ENCODE data around the gene AGAP3.

Gene AGAP3

GRCh38 chr7:151110941-151111645, 24.8 kb downstream of the AGAP3 start:
- peak; percentile 54 for DNase-seq

- DNase-seq, result no peak
Measured at GRCh38 chr7:151113344-151114150, 27.3 kb downstream of the AGAP3 start.

GRCh38 chr7:151114151-151115090, 28.1 kb downstream of the AGAP3 start:
- DNase-seq, result no peak

DNA sequence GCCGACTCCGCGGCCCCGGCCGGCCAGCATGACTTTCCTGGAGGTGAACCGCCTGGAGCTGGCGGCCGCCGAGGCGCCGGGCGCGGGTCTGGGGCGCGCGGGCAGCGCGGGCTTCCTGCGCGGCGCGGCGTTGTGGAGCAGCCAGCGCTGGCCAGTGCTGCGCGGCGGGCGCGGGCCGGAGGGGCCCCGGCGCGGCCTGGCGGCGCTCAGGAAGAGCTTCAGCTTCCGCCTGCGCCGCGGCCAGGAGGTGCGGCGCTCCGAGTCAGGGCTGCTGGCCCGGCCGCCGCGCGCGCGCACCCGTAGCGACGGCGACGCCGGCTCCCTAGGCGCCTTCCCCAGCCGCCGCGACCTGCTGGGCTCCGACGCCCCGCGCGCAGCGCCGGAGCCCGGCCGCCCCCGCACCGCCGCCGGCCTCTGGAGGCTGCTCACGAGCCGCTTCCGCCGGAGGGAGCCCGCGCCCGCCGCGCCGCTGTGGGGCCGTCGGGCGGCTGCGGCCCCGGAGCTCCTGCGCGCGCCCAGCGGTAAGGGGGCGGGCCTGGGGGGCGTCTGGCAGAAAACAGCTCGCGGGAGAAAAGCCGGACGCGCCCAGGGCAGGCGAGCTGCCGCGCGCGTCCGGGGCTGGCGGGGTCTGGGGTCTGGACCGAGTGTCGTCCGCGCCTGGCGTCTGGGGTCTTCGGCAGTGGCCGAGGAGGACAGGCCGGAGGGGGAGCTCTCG, 29.0 kb downstream of the AGAP3 start:
- DNase-seq, result no peak

DNA sequence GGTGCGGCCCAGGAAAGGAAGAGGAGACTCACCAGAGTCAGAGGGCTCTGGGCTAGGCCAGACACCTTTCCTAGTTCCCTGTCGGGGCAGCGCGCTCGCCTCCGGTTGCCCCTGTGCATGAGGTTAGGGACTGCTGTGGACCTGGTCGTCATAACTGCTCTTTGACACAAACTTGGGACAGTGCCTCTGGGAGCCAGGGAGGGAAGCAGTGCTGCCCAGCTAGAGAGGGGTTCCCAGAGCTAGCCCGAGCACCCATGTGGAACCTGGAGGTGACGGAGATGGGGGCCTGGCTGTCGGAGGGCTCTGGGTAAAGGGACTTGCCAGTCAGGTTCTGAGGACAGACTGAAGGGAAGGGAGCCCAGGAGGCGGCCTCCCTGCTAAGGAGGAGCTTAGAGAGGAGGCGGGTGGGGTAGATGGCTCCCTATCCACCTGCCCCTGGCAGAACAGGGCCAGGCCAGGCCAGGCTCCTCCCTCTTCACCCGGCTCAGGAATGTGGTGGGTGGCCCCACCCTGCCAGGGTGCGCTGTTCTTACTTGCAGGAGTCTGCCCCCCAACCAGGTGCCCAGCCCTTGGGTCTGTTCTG, 29.7 kb downstream of the AGAP3 start:
- no peak for DNase-seq

DNA sequence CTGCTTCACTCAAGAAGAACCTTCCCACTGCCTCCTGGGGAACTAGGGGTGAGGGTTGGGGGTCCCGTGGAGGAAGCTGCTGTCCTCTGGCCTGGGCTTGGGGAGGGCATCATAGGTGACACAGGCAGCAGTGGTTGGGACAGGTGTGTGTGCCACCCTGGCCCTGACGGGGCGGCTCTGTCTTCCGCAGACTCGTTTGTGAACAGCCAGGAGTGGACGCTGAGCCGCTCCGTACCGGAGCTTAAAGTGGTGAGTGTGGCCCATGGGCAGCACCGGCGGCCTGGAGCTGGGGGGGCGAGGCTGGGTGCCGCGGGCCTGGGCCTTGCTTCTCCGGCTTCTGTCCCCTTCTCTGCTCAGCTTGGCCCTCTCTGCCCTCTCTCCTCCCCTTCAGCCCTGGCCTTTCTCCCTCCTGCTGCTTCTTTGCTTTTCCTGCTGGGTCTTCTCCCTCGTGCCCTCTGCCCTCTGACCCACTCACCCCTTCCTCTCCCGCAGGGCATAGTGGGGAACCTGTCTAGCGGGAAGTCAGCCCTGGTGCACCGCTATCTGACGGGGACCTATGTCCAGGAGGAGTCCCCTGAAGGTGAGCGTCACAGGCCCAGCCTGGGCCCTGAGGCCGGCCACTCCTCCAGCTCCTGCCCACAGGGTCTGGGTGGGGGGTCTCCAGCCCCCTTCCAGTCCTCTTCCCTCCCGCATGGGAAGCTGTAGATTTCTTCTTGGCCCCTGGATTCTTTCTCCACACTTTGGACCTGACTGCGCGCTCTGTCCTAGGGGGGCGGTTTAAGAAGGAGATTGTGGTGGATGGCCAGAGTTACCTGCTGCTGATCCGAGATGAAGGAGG, 30.5 kb downstream of the AGAP3 start:
- DNase-seq, result no peak

GRCh38 chr7:151117565-151117964, 31.3 kb downstream of the AGAP3 start:
- no peak for DNase-seq

DNA sequence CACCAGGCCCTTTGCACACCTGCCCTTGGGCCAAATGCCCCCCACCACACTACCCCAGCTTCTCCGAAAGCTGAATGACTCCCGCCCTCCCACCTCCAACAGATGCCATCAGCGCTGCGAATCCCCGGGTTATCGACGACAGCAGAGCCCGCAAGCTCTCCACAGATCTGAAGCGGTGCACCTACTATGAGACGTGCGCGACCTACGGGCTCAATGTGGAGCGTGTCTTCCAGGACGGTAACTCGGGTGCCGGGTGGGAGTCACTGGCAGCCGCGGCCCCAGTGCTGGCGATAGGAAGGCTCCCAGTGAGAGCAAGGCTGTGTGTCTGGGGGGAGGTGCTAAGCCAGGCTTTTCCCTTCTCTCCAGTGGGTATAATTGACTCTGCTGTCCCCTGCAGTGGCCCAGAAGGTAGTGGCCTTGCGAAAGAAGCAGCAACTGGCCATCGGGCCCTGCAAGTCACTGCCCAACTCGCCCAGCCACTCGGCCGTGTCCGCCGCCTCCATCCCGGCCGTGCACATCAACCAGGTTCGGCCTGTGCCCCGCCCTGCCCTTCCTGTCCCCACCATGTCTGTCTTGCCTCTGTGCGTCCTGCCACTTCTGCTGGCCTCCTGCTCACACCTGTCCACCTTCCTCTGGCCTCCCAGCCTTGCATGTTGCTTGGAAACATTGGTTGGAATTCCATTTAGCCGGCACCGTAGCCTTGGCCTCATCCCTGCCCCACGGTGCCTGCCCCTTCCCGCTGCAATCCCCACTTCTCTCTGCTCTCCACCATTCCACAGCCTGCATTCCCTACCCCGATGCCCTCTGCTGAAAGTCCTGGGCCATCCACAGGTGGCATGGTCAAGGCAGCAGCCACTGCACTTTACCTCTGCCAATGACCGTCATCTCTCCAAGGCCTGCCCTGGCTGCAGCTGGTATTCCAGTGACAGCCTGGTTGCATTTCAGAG, 32.1 kb downstream of the AGAP3 start:
- no peak for DNase-seq

- no peak for DNase-seq
Measured at GRCh38 chr7:151119055-151119415, 32.8 kb downstream of the AGAP3 start.

DNA sequence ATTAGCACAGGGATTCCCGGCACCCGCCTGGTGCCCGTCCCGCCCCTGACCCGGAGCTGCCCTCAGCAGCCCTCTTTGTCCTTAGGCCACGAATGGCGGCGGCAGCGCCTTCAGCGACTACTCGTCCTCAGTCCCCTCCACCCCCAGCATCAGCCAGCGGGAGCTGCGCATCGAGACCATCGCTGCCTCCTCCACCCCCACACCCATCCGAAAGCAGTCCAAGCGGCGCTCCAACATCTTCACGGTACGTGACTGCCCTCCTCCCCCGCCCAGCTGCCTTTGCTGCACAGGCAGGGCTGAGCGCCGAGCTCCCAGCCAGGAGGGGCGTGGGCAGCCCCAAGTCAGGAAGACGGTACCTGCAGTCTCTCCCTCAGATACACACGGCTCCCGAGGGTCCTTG, 33.6 kb downstream of the AGAP3 start:
- no peak for DNase-seq

DNA sequence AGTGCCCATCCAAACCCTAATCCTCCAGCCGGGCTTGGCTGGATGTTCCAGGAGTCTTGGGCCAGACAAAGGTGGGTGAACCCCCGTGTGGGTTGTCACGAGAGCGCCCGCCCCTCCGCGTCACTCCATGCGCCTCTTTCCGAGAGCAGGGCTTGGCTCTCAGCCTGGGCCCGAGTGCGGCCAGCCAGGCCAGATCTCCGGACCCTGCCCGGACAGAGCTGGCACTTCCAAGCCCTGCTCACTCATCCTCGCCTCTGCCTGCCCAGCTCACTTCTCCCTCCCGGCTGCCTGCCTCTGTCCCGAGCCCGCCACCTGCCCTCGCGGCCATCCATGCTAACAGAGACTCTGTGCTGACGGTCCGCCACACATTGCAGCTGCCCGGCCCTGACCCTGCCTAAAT, 34.6 kb downstream of the AGAP3 start:
- DNase-seq, result no peak

GRCh38 chr7:151121380-151122170, 35.3 kb downstream of the AGAP3 start:
- DNase-seq, result no peak

GRCh38 chr7:151122276-151122675, 36.0 kb downstream of the AGAP3 start:
- no peak for DNase-seq

DNA sequence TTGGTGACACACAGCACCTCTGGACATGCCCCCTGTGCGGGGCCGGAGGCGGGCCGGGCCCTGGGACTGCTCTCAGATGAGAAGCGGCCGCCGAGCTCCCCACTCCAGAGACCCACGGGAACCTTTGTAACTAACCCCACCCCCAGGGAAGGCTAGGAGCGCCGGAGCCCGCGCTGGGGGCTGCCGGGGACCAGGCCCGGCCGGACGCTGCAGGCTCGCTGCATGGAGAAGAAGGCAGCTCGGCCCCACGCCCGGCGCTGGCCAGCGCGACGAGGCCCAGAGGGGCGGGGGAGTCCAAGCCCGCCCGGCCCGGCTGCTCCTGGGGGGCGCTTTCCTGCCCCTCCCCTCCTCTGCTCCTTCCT, 36.5 kb downstream of the AGAP3 start:
- no peak for DNase-seq

- DNase-seq, result no peak
Measured at GRCh38 chr7:151123158-151123821, 37.0 kb downstream of the AGAP3 start.

DNA sequence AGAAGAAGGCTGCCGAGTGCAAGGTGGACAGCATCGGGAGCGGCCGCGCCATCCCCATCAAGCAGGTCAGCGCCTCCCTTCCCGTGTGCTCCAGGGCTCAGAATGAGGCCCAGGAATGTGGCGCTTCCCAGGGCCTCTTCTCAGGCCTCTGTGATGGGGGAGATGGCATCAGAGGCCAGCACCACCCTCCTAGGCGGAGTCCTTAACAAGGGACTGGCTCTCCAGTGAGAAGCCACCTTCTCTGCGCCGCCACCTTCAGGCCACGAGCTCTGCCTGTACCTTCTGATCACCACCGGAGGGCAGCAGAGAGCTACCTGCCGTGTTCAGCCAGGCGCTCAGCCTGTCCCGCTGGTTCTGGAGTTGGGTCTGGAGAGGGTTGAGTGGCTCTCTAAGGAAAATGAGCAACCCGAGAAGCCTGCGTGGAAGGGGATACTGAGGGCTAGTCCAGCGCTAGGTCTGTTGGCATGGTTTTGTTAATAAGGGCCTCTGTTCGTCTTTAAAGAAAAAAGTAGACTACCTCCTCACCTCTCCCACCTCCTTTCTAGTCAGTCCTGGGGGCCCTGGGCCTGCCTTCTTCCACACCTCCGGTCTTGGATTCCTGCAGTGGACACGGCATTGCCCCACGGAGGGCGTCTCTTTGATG, 37.7 kb downstream of the AGAP3 start:
- DNase-seq, result peak; percentile 67

GRCh38 chr7:151124481-151124880, 38.2 kb downstream of the AGAP3 start:
- no peak for DNase-seq

DNA sequence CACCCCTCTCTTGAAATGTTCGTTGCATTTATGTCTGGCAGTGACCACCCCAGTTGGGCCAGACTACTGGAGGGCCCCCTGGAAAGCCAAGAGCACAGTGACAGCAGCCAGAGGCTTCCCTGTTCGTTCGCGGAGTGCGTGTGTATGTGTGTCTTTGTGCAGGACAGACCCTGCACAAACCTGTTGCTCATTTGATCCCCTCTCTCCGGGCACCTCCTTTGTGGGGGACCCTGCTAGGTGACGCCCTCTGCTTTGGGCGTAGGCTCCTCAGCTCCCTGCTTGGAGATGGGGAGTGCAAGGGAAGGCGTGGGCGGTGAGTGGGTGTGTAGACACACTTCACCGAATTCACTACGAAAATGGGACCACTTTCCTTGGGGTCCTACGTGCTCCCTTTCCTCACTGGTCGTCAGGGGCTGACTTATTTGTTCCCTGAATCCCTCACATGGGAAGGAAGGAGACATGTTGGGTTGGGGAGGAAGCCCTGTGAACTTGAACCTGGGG, 38.7 kb downstream of the AGAP3 start:
- DNase-seq, result no peak

Data from NCI-H146 (cell line).